HG02610 (cell line): ENCODE measurements around the gene DAZL.
"Not testable (repeated sequence)": the region's sequence is repeated elsewhere in the genome, so short reads cannot be mapped to it uniquely, and the experiment has no call there.

ENCODE experiments used
- ATAC-seq: cut with Tn5 transposase; IDR thresholded peaks from one replicate; pipeline ENCODE4 v1.9.1; 2021; ENCODE audit warnings: mild to moderate bottlenecking, moderate library complexity; ENCODE audit not compliant: unreplicated experiment

Gene DAZL

GRCh38 chr3:16604887-16605602 lies at the start of gene DAZL:
DAZL (minus strand) TSS chr3:16605423; CDS start chr3:16605205, 218 bp downstream.
- ATAC-seq: no peak

GRCh38 chr3:16654976-16655375 lies 49.8 kb upstream of the DAZL start:
- ATAC-seq: no peak

- no peak for ATAC-seq
These were observed 48.5 kb upstream of the DAZL start for GRCh38 chr3:16653712-16654111.

- no peak for ATAC-seq
These were observed 42.4 kb upstream of the DAZL start for GRCh38 chr3:16647668-16648067.

- ATAC-seq: no peak
These were observed 34.6 kb upstream of the DAZL start for GRCh38 chr3:16639806-16640205.

GRCh38 chr3:16633948-16634347 lies 28.7 kb upstream of the DAZL start:
- ATAC-seq: no peak

- no peak for ATAC-seq
These were observed 27.2 kb upstream of the DAZL start for GRCh38 chr3:16632395-16632794.

- no peak for ATAC-seq
These were observed 13.5 kb upstream of the DAZL start for GRCh38 chr3:16618721-16619120.

- ATAC-seq: not testable (repeated sequence)
These were observed 11.9 kb upstream of the DAZL start for GRCh38 chr3:16617155-16617554.

GRCh38 chr3:16616083-16616482 lies 10.9 kb upstream of the DAZL start:
- ATAC-seq: no peak

- ATAC-seq: no peak
These were observed 9.1 kb upstream of the DAZL start for GRCh38 chr3:16614033-16615031.

GRCh38 chr3:16609927-16610580 lies 4.8 kb upstream of the DAZL start:
- ATAC-seq: no peak

GRCh38 chr3:16608816-16609215 lies 3.6 kb upstream of the DAZL start:
- no peak for ATAC-seq

GRCh38 chr3:16607718-16608117 lies 2.5 kb upstream of the DAZL start:
- ATAC-seq: no peak

GRCh38 chr3:16606398-16606797 lies 1.2 kb upstream of the DAZL start:
- ATAC-seq: no peak

- ATAC-seq: no peak
These were observed 743 bp upstream of the DAZL start for GRCh38 chr3:16605966-16606365.

- no peak for ATAC-seq
These were observed 790 bp downstream of the DAZL start for GRCh38 chr3:16604433-16604832.

GRCh38 chr3:16601537-16602005 lies 3.7 kb downstream of the DAZL start:
- no peak for ATAC-seq

- ATAC-seq: no peak
These were observed 4.3 kb downstream of the DAZL start for GRCh38 chr3:16600780-16601536.

- ATAC-seq: no peak
These were observed 5.5 kb downstream of the DAZL start for GRCh38 chr3:16599694-16600093.
